Activated CD4-positive, alpha-beta T cell treated with anti-CD3 and anti-CD28 coated beads for 4 hours (primary cell): ENCODE data around the gene TFAP2C.

ENCODE experiments used
- DNase-seq, 2 donors: peaks; one replicate each; pipeline ENCODE4 v3.0.0-alpha.2; 2020

TFAP2C gene

DNA sequence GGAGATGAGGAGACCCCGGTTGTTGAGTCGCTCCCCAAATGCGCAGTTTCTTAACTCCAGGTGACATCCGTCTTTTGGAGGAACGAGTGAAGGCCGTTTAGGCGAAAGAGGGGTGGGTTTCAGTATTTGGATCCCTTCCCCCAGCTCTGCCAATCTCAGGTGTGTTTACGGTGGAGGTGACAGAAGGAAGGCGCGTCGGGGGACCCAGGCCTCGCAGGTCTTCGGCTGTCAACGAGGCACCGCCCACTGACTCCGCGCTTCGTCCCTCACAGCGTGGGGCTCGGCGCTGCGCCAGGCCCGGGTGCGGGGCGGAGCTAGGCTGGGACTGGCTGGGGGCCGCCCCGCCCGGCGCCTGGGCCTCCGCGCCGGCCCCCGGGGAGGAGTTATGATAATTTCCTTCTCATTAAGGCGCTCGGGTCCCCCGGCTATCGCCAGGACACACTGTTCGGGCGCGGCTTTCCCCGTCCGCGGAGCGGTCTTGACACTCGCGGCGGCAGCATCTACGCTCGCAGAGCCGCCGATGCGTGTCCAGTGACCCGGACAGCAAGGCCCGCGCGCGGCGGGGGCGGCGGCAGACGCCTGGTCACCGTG lies at the start of gene TFAP2C:
Gene TFAP2C, plus strand, starts transcription at position 434 of the 591 bp plus-strand sequence. CDS start 239 bp downstream, outside the sequence.
- DNase-seq, result no peak

- DNase-seq, result no peak
Measured at GRCh38 chr20:56580226-56580625, 48.9 kb upstream of the TFAP2C start.

GRCh38 chr20:56581701-56582100 lies 47.4 kb upstream of the TFAP2C start:
- no peak for DNase-seq

- DNase-seq, result no peak
Measured at GRCh38 chr20:56582542-56582941, 46.6 kb upstream of the TFAP2C start.

GRCh38 chr20:56584916-56585315 lies 44.2 kb upstream of the TFAP2C start:
- no peak for DNase-seq

- no peak for DNase-seq
Measured at GRCh38 chr20:56587307-56588041, 41.6 kb upstream of the TFAP2C start.

DNA sequence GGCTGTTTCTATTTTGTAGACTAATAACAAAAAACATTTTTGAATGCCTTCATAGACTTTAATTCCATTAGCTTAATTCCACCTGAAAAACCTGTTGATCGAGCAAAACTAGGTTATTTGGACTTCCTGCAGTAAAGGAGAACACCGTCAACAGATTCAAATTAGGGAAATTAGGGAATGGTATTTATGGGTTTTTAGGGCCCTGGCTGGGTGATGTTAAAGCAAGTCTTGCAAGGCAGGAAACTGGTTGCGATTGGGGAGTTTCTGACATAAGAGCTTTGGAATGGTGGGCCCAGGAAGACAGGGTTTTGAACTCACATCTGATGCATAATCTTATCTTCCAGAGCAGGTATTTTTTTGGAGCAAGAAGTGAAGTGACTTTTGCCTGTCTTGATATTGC lies 40.1 kb upstream of the TFAP2C start:
- DNase-seq, result no peak

DNA sequence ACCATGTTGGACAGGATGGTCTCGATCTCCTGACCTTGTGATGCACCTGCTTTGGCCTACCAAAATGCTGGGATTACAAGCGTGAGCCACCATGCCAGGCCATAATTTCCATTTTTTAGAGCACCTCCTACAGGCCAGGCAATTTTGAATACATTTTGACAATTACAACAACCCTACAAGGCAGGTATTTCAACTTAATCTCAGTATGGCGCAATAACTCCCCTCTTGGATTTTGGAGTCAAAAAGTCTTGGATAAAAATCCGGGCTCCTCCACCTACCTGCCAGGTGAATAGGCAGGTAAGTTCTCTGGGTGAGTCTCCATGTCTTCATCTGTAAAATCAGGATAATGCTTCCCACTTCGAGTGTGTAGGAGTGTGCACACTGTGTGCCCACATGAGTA lies 39.5 kb upstream of the TFAP2C start:
- DNase-seq, result no peak

GRCh38 chr20:56590888-56591287 lies 38.2 kb upstream of the TFAP2C start:
- no peak for DNase-seq

GRCh38 chr20:56592211-56592610 lies 36.9 kb upstream of the TFAP2C start:
- DNase-seq, result no peak

DNA sequence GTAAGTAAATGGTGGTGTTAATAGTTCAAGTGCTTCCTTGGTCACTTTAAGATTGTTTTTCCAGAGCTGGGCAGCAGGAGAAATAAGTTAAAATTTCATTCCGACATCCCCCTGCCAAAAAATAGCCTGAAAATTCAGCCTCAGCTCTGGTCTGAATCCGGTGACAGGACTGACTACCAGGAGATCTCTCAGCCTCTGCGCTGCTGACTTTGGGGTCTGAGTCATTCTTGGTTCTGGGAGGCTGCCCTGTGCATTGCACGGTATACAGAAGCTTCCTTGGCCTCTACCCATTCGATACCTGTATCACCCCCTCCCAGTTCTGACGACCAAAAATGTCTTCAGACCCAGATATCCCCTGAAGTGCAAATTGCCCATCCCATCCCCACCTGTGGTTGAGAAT lies 36.3 kb upstream of the TFAP2C start:
- no peak for DNase-seq

- no peak for DNase-seq
Measured at GRCh38 chr20:56595746-56596475, 33.2 kb upstream of the TFAP2C start.

DNA sequence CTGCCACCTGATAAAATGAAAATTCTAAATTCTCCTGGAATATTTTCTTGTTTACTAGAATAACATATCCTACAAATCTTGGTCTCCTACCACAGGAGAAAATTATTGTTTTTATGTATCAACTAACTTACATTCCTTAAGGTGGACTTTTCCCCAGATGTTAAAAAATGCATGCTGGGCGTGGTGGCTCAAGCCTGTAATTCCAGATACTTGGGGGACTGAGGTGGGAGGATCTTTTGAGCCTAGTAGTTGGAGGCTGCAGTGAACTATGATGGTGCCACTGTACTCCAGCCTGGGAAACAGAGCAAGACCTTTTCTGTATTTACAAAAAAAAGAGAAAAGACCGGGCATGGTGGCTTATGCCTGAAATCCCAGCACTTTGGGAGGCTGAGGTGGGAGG lies 27.9 kb upstream of the TFAP2C start:
- DNase-seq, result no peak

DNA sequence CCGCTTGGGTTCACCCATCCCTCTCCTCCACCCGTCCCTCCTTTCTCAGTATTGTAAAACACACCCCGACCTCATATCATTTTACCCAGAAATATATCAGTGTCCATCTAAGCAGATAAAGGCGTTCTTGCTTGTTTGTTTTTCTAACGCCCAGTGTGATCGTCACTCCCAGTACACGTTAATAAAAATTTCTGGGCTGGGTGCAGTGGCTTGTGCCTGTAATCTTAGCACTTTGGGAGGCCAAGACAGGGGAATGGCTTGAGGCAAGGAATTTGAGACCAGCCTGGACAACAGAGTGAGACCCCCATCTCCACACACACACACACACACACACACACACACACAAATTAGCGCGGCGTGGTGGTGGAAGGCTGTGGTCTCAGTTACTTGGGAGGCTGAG lies 24.4 kb upstream of the TFAP2C start:
- no peak for DNase-seq

- no peak for DNase-seq
Measured at GRCh38 chr20:56605261-56605996, 23.7 kb upstream of the TFAP2C start.

DNA sequence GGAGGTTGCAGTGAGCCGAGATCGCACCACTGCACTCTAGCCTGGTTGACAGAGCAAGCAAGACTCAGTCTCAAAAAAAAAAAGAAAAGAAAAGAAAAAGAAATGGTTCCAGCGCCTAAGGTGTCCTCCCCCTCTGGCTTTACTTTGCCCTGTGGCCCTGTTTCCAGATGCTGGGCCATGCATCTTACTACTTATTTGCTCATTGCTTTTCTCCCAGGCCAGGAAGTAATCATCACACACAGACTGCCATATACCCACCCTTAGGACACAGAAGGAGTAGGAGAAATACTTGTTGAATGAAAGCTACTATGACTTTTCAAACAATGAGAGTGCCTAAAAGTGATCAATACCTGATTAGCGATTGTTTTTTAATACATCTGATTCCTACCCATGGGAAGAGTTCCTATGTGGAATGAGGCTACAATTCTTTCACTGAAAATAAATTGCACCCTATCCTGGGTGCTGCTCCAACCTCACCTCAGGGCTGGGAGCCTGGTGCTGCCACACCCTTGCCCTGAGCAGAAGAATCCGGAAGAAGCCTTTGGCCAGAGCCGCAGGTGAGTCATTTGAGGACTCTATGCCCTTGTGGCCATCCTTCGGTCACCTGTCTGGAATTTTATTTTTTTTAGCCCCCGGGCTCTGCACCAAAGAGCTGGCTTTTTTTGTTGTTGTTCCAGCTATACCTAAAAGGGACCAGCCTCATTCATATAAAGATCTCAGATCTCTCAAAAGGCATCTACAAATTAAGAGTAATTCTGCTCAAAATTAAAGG lies 22.7 kb upstream of the TFAP2C start:
- no peak for DNase-seq

DNA sequence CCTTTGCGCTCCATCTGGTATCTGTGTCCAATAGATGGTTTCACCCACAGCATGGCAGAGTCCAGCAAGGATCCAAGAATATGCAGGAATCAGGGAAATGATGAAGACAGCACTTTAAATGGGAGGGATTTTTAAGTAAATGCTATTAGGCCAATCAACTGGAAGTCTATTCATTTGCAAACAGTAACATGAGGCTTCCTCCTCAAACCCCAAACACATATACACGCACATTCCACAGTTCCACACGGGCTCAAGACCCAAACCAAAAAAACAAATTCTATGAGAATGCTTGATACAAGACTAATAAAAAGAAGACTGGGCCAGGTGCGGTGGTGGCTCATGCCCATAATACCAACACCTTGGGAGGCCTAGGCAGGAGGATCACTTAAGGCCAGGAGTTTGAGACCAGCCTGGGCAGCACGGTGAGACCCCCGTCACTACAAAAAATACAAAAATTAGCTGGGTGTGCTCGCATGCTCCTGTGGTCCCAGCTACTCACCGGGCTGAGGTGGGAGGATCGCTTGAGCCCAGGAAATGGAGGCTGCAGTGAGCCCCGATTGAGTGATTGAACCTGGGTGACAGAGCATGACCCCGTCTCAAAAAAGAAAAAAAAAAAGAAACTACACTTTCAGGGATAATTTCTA lies 21.9 kb upstream of the TFAP2C start:
- no peak for DNase-seq

DNA sequence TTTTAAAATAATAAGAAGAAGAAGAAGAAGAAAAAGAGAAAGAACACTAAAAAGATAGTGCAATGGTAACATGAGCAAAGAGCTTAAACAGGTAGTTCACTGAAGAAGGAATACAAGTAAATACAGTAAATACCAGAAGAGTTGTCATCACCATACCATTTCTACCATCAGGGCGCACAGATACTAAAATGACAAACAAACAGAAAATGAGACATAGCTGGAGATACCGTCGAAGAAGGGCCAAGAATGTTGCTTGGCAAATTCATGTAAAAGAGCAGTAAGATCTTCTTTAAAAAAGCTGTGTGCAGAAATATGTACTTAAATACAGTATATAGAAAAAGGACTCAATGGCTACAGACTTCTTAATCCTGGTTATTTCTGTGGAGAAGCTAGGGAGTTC lies 20.7 kb upstream of the TFAP2C start:
- no peak for DNase-seq

GRCh38 chr20:56609321-56609720 lies 19.8 kb upstream of the TFAP2C start:
- DNase-seq, result no peak

- no peak for DNase-seq
Measured at GRCh38 chr20:56610098-56610497, 19.0 kb upstream of the TFAP2C start.

DNA sequence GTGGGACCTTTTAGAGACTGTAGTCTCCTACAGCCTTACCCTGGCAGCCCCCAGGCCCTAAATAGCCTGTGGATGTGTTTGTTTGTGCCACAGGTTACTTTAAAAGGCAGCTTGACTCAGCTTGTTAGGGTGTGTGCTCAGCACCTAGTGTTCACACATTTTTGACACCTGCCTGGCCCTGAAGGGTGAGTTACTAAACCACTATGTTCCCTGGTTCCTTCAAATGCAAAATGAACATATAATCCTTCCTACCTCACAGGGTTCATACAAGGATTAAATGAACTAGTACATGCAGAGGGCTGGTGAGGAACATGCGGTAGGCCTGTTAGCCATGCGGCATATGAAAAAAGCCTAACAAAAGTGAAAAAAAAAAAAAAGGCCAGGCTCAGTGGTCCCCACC lies 14.9 kb upstream of the TFAP2C start:
- DNase-seq, result no peak

GRCh38 chr20:56616716-56617115 lies 12.4 kb upstream of the TFAP2C start:
- DNase-seq, result no peak
